ENCODE results near the gene PHB1.
"Not testable (repeated sequence)": the region's sequence is repeated elsewhere in the genome, so short reads cannot be mapped to it uniquely, and the experiment has no call there.

Gene PHB1

DNA sequence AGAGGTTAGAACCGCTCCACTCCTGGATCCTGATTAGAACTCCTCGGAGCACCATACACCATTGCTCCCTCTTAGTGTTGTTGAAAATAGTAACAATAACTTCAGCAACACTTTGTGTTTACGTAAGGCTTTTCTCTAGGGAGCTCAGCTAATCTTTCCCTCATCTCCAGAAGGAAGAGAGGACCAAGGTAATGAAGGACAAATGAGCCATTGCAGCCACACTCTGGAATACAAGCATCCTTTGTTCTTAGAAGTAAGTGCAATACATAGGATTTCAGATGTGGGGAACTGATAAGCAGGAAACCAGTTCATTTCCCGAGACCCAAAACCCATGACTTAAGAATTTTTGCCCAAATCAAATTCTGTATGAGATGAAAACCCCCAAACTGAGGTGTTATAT is 29.7 kb downstream of the PHB1 start:
- FAIRE-seq: no peak
- no peak for DNase-seq (ENCODE audit: extremely low spot score, insufficient read length, low read depth)

DNA sequence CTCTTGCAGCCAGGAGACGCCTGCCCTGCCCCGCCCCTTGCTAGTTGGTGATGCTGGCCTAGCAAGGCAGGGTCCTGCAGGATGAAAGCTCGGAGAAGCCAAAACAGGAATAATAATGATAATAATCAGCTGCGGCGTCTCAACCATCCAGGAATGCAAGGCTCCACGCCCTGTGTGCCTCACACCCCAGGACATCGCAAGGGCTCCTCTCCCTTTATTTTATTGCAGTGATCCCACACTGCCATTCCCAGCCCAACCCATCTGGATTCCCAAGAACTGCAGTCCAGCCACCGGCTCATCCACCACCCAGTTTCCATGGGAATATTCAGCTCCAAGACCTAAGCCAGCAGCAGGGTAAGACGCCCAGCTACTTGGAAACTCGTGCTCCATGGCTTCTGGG is 31.6 kb downstream of the PHB1 start:
- DNase-seq (ENCODE audit: extremely low spot score, insufficient read length, low read depth) (no peak), FAIRE-seq (no peak)

DNA sequence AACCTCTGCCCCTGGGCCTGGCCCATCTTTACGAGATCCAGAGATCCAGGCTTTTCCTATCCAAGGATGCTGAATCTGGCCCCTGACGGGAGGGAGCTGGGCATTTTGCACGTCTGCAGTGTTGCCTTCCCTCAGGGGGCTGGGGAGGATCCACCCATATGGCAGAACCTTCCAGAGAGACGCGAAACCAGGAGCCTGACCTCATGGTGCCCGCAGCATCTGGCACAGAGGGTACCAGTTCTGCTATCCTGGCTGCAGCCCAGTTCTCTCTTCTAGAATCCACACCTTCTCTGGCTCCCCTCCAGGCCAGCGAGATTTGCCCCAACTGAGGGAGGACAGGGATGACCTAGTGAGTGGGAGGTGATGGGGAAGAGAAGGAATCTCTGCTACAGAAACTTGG is 32.1 kb downstream of the PHB1 start:
- FAIRE-seq: no peak
- DNase-seq (ENCODE audit: extremely low spot score, insufficient read length, low read depth): no peak

DNA sequence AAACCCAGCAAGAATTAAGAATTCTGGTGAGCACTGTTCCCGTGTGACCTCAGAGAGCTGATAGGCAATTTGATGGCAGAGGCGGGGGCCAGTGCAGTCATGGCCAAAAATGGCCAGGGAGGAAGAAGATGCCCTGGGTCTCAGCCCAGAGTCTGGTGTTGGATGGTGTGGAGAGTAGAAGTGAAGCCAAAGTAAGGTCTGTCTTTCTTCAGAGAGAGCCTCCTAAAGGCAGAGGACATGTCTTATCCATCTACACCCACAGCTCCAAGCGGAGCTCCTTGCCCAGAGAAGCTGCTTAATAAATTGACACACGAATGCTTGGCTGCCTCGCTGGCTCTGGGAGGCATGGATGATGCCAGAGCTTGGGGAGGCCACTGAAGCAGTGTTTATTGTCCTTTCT is 32.9 kb downstream of the PHB1 start:
- no peak for DNase-seq (ENCODE audit: extremely low spot score, insufficient read length, low read depth)
- FAIRE-seq: no peak

DNA sequence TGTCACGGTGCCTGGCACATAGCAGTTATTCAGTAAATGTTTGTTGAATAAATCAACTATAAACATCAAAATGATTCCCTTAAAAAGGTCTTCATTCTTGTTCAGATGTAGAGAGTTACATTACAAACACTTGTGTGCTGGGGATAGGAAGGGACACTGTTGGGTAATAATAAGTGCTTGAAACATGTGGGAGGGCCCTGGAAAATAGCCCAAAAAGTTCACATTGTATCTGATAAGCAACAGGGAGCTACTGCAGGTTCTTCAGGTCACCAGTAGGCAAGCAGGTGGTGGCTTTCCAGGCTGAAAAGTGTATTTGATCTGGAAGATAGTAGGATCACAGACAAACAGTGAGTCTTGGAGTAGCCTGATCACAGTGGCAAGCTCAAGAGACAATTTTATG is 33.6 kb downstream of the PHB1 start:
- FAIRE-seq (no peak), DNase-seq (ENCODE audit: extremely low spot score, insufficient read length, low read depth) (no peak)

DNA sequence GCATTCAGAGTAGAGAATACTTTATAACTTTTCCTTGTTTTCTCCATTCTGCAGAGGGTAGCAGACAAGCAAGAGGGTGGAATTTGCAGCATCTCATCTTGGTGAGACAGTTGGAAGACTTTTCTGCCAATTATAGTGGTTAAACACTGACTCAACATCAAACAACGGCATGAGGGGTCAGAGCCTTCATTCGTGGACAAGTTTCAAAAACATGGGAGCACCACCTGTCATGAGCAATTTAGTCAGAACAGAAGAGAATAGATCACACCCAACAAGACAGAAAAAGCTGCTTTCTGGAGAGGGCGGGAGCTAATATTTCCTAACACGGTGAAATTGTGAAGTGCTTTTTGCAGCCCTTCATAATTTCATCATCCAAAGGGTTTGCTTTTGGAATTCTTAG is 34.8 kb downstream of the PHB1 start:
- FAIRE-seq (no peak), DNase-seq (ENCODE audit: extremely low spot score, insufficient read length, low read depth) (no peak)

DNA sequence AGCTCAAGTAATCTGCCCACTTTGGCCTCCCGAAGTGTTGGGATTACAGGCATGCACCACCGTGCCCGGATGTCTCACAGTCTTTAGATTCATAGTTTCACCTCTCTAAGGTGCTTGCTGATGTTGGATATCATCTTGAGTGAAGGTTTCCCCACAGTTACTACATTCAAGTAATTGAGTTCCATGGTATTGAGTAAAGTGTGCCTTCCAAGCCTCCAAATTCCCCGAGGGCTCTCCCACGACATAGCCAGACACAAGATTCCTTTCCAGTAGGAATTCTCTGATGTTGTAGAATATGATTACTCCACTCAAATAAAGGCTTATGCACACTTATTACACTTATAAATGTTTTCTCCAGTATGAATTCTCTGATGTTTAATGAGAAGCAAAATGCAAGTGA is 36.4 kb downstream of the PHB1 start:
- no peak for DNase-seq (ENCODE audit: extremely low spot score, insufficient read length, low read depth)
- FAIRE-seq: no peak

DNA sequence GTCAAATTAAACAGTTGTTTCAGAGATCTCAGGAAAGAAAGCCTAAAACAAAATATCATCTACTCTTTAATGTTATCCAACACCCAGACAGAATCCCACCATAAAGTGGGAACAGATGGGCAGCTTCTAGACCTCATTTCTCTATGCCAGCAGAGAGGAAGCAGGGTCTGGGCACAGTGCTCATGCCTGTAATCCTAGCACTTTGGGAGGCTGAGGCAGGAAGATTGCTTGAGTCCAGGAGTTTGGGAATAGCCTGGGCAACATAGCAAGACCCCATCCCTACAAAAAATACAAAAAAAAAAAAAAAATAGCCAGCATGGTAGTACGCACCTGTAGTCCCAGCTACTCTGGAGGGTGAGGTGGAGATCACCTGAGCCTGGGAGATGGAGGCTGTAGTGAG is 39.1 kb downstream of the PHB1 start:
- DNase-seq (ENCODE audit: extremely low spot score, insufficient read length, low read depth) (no peak), FAIRE-seq (no peak)

DNA sequence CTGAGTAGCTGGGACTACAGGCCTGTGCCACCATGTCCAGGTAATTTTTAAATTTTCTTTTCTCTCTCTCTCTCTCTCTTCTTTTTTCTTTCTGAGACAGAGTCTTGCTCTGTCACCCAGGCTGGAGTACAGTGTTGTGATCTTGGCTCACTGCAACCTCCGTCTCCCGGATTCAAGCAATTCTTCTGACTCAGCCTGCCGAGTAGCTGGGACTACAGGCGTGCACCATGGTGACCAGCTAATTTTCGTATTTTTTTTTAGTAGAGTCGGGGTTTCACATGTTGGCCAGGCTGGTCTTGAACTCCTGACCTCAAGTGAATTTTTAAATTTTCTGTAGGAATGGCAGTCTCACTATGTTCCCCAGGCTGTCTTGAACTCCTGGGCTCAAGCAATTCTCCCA is 41.6 kb downstream of the PHB1 start:
- no peak for DNase-seq (ENCODE audit: extremely low spot score, insufficient read length, low read depth)
- FAIRE-seq: no peak

DNA sequence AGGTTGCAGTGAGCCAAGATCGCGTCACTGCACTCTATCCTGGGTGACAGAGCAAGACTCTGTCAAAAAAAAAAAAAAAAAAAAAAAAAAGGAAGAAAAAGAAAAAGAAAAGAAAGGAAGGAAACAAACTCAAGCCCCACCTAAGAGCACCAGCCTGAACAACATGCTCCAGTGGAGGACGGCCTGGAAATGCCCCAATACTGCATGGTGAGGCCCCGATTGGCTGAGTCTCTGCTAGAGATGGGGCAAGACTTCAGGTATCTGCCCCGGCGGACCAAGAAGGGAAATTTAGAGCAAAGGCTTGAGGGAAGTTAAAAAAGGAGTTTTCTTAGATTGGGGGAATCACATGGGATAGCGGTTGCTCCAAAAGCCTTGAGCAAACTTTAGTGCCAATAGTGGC is 42.3 kb downstream of the PHB1 start:
- no peak for FAIRE-seq
- DNase-seq (ENCODE audit: extremely low spot score, insufficient read length, low read depth): no peak

DNA sequence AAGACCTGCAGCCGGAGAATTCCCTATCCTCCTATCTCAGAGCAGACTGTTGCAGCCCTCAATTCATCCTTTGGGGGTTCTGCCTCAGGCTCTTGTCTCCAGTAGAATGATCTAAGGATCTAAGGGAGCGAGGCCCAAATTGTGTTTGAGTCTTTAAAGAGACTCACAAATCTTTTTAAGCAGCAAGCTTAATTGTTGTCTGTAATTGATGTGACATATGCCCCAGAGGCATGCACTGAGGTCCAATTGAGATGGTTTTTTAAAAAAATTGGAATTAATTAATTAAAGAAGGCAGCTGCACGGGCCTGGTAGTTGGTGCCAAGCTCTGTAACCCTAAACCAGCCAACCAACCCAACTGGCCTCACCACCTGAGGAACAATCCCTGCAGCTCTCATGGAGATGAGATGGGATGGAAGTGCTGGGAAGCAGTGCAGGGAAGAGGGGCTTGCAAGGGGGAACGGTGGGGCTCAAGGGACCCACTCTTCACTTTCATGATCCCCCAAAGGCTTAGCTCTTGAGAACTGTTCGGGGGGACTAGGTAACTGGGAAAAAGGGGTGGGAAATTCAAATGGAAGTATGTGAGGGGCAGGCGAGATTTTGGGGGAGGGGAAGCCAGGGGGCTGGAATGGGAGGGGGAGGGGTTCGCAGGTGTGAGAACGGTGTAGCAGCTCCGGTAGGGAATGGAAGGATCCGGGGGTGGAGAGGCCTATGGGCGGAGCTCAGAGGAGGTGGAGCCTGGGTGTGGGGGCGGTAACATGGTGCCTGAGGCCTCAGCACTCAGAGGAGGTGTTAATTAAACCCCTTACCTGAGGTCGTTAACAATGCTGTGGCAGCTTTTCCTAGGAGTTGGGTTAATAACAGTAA is 43.5 kb downstream of the PHB1 start:
- FAIRE-seq: no peak
- DNase-seq (ENCODE audit: extremely low spot score, insufficient read length, low read depth): no peak

DNA sequence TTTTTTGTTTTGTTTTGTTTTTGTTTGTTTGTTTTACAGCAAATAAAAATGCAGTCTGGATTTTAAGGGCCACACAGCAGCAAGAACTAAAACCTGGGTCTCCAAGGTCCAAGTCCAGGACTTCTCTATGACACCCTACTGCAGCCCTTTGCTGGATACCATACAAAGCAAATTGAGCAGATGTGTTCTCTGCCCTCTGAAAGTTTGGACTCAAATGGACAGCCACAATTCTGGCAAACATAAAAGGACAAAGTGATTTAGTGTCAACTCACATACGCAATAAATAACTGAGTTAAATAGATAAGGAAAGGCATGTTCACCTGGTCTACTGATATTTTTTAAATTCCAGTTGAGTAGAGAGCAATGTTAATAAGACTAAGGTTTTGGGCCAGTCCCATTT is 44.9 kb downstream of the PHB1 start:
- no peak for FAIRE-seq
- no peak for DNase-seq (ENCODE audit: extremely low spot score, insufficient read length, low read depth)

DNA sequence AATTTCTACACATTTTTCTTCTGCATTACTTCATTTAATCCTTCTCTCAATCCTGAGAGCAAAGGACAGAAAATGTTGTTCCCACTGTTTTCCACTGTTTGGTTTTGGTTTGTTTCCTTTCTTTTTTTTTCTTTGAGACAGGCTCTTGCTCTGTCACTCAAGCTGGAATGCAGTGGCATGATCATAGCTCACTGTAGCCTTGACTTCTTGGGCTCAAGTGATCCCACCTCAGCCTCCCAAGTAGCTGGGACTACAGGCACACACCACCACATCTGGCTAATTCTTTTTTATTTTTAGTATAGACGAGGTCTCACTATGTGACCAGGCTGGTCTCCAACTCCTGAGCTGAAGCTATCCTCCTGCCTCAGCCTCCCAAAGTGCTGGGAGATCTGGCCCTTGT is 45.6 kb downstream of the PHB1 start:
- FAIRE-seq: no peak
- DNase-seq (ENCODE audit: extremely low spot score, insufficient read length, low read depth): no peak

DNA sequence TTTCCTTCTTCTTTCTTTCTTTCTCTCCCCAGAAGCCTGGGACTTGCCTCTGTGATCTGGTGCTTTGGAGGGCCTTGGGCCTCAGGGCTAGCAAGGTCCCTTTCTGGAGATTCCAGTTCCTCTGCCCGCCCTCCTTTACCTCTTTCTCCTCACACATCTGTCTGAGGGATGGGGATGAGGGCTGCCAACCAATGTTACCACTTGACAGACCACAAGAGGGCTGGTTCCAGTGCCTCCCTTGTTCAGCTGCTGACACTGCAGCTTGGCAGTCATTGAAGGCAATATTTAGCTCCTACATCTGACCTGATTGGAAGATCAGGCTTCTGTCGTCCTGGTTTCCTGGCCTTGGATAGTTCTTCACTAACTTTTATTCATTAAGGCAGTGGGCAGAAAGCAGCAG is 49.0 kb downstream of the PHB1 start:
- DNase-seq (ENCODE audit: extremely low spot score, insufficient read length, low read depth) (no peak), FAIRE-seq (no peak)

DNA sequence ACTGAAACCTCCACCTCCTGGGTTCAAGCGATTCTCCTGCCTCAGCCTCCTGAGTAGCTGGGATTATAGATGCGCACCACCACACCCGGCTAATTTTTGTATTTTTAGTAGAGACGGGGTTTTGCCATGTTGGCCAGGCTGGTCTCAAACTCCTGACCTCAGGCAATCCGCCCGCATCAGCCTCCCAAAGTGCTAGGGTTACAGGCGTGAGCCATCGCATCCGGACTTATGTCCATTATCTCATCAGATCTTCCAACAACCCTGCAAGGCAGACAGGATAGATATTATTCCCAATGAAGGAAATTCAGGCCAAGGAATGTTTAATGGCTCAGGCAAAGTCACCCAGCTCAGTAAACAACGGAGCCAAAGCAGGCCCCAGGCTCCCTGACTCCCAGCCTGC is 49.6 kb downstream of the PHB1 start:
- FAIRE-seq; DNase-seq (ENCODE audit: extremely low spot score, insufficient read length, low read depth): not testable (repeated sequence)

DNA sequence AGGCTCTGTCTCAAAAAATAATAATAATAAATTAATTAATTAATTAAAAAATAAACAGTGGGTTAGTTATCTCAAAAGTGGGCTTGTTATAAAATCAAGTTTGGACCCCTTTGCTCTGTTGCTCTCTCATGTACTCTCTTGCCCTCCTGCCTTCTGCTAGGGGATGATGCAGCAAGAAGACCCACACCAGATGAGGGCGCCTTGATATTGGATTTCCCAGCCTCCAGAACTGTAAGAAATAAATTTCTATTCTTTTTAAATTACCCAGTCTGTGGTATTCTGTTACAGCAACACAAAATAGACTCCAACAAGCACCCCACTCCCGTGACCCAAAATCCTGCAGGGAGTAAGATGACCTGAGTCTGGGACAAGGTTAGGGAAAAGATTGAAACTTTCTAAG is 50.6 kb downstream of the PHB1 start:
- DNase-seq (ENCODE audit: extremely low spot score, insufficient read length, low read depth) (no peak), FAIRE-seq (no peak)

DNA sequence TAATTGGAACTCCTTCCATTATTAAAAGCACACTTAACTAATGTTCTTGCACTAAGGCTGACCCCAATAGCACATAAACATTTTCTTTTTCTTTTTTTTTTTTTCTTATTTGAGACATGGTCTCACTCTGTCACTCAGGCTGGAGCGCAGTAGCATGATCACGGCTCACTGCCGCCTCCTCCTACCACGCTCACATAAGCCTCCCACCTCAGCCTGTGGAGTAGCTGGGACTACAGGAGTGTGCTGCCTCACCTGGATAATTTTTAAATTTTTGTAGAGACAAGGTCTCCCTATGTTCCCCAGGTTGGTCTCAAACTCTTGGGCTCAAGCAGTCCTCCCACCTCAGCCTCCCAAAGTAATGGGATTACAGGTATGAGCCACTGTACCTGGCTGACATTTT is 51.4 kb downstream of the PHB1 start:
- no peak for DNase-seq (ENCODE audit: extremely low spot score, insufficient read length, low read depth)
- no peak for FAIRE-seq

DNA sequence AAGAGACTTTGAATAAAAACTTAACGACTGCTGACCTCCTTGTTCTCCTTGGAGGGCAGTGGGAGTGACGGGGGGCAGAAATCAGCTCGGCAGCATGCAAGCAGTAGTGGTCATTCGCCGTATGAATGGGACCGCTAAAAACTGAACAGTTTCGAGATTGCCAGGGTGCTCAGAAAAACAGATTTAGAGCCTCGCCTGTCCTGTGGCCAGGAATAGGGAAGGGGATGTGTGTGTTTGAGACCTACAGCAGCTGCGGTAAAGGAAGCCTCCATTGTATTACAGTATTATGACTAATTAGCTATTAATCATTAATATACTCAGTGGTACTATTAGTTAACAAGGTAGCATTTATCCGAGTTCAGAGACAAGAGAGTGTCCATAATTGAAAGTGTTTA is 52.0 kb downstream of the PHB1 start:
- FAIRE-seq (no peak), DNase-seq (ENCODE audit: extremely low spot score, insufficient read length, low read depth) (no peak)

DNA sequence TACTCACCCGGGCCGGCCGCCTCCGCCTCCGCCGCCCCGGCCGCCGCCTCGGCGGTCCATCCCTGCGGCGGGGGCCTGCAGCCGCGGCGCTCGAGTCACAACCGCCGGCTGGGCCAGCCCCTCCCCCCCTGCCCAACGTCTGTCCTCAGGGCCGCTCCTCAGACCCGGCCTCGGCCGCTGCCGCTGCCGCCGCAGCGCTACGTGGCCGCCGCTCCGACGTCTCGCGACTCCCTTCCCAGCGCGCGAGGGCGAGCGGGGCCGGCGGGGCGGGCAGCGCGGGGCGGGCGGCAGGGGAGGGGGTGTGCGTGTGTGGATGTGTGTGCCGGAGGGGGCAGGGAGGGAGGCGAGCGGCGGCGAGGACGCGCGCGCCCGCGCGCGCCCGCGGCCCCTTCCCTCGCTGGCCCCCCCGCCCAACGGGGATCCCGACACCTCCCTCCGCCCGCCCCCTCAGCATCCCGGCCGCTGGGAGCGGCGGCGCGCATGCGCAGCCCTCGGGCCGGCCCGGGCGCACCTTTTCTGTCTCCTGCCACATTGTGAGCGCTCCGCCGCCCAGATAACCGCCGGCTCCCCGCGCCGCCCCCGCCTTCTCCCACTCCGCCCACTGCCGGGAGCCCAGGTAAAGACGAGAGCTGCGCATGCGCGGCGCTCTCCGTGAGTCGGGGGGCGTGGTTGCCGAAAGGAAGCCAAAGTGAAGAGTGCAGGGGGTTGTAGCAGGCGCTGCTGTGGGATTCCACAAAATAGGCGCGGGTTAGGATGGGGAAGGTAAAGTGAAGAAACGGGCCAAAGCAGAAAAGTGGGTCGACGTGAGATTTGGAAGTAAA is 52.6 kb downstream of the PHB1 start, which contains the start of gene ZNF652:
ZNF652 (minus strand) TSS at position 349 of the 821 bp plus-strand sequence. CDS start 44,525 bp downstream, outside the sequence.
- peak; percentile 83 for FAIRE-seq
- DNase-seq (ENCODE audit: extremely low spot score, insufficient read length, low read depth): peak; percentile 90

DNA sequence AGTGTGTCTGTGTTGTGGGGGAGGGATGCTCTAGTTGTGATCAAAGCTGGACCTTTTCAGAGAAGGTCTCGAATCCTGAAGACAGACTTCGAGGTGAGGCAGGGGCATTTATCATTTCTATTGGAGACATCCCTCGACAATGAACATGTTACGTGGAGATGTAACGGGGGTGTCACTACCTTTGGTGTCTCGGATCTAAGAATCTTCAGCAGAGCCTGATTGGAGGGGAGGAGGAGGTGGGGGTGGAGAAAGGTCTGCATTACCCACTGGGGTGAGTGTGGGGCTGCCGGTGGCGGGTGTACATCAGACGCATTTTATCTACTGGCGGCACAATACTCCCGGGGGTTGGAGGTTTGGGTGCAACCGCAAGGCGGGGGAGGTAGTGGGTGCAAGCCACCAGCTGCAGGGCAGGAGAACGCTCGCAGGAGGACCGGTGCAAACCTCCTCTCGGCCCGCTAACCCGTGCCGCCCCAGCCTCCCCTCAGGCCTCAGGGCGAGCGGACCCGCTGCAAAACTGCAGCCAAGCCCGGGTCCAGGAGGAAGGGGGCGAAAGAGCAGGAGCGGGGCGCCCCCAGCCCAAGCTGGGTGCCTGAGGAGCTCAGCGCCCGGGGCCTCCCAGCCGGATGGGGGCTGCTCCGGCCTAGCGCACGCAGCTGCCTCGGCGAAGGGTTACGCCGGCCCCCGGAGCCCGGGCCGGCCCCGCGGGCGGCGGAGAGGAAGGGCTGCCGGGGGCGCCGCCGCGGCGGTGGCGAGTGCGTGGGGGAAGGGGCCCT is 53.4 kb downstream of the PHB1 start:
- FAIRE-seq (peak; percentile 68), DNase-seq (ENCODE audit: extremely low spot score, insufficient read length, low read depth) (no peak)

DNA sequence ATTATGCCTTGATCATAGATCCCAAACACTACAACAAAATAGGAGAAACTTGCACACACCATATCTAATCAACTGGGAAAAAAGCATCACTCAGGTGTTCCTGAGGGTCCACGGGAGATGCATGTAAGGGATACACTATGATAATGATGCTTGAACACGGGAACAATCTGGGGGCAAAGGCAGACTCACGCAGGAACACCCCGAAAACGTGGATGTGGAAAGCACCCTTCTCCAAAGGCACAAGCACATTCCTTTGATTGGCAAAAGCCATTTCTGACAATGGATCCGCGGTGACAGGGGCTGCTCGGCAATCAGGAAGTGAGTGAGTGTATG is 53.9 kb downstream of the PHB1 start:
- DNase-seq (ENCODE audit: extremely low spot score, insufficient read length, low read depth) (no peak), FAIRE-seq (no peak)

All from GM18507 (cell line).